Smooth muscle cell (in vitro differentiated cells): Measurements from ENCODE around the gene EEIG1. TPM values are rescaled to one million over a fixed set of nuclear protein-coding genes. Genes with fewer than 3 reads are reported as not detected.

Experiments used
- DNase-seq: peaks from one replicate; lab custom pipeline; 2025; ENCODE audit not compliant: unreplicated experiment; lab: John Stamatoyannopoulos, UW
- H2AFZ ChIP-seq: fragments of 200-600 bp; sonication (generic); 2 replicates; pipeline ENCODE4 v1.6.0; 2016; ENCODE audit warnings: antibody characterized with exemption, low read depth, mild to moderate bottlenecking
- H3F3A ChIP-seq: fragments of 200-600 bp; sonication (generic); 2 replicates; pipeline ENCODE4 v1.6.0; 2017; ENCODE audit warnings: antibody characterized with exemption, low read depth
- H3K27ac ChIP-seq: fragments of 200-600 bp; sonication (generic); 2 replicates; pipeline ENCODE4 v1.5.1; 2016; ENCODE audit warnings: low read depth, mild to moderate bottlenecking
- H3K27me3 ChIP-seq: fragments of 200-600 bp; sonication (generic); 2 replicates; pipeline ENCODE4 v1.6.1; 2016; ENCODE audit warnings: low read depth, mild to moderate bottlenecking
- H3K36me3 ChIP-seq: fragments of 200-600 bp; sonication (generic); 2 replicates; pipeline ENCODE4 v1.5.1; 2016; ENCODE audit warnings: low read depth
- H3K4me1 ChIP-seq: fragments of 200-600 bp; sonication (generic); 2 replicates; pipeline ENCODE4 v1.5.1; 2016; ENCODE audit warnings: low read depth
- H3K4me2 ChIP-seq: fragments of 200-600 bp; sonication (generic); 2 replicates; pipeline ENCODE4 v1.6.0; 2016; ENCODE audit warnings: mild to moderate bottlenecking
- H3K4me3 ChIP-seq: fragments of 200-600 bp; sonication (generic); 2 replicates; pipeline ENCODE4 v1.5.1; 2016; ENCODE audit warnings: mild to moderate bottlenecking
- H3K79me2 ChIP-seq: fragments of 200-600 bp; sonication (generic); 2 replicates; pipeline ENCODE4 v1.6.0; 2016; ENCODE audit warnings: low read depth, mild to moderate bottlenecking
- H3K9ac ChIP-seq: fragments of 200-600 bp; sonication (generic); 2 replicates; pipeline ENCODE4 v1.6.0; 2016; ENCODE audit warnings: low read depth
- H3K9me3 ChIP-seq: fragments of 200-600 bp; sonication (generic); replicated peaks from 2 replicates; pipeline ENCODE4 v1.5.1; 2016; ENCODE audit warnings: low read depth
- H4K20me1 ChIP-seq: fragments of 200-600 bp; sonication (generic); 2 replicates; pipeline ENCODE4 v1.6.0; 2016; ENCODE audit warnings: low read depth
- WGBS: methylation state at CpG from one replicate; pipeline ENCODE4 v1.1.7; 2016; ENCODE audit warnings: low lambda C conversion rate; 5-methylcytosine and 5-hydroxymethylcytosine counted together
- polyA plus RNA-seq: library from polyadenylated mRNA; unstranded; fragments of >200 nt; fragmentation: Nextera tagmentation; extraction: Ambion mirVana; gene quantifications from 2 replicates; pipeline ENCODE4 v1.2.1, GENCODE V29; 2016
- total RNA-seq: library from RNA; depleted of rRNA; stranded (reverse); fragments of >200 nt; gene quantifications from 2 replicates; pipeline ENCODE4 v1.2.3, GENCODE V29; 2014
- TF ChIP-seq, protein P1 (sequence below): fragments of 200-600 bp; sonication (generic); IDR thresholded peaks from 2 replicates; pipeline ENCODE4 v1.5.1; 2017; ENCODE audit warnings: borderline replicate concordance, mild to moderate bottlenecking, antibody characterized with exemption; ENCODE audit not compliant: insufficient read depth, poor library complexity, severe bottlenecking

Gene EEIG1
- total and polyA plus RNA-seq, 2 experiments from 2014 or later: 9.2 to 18.1 TPM

DNA sequence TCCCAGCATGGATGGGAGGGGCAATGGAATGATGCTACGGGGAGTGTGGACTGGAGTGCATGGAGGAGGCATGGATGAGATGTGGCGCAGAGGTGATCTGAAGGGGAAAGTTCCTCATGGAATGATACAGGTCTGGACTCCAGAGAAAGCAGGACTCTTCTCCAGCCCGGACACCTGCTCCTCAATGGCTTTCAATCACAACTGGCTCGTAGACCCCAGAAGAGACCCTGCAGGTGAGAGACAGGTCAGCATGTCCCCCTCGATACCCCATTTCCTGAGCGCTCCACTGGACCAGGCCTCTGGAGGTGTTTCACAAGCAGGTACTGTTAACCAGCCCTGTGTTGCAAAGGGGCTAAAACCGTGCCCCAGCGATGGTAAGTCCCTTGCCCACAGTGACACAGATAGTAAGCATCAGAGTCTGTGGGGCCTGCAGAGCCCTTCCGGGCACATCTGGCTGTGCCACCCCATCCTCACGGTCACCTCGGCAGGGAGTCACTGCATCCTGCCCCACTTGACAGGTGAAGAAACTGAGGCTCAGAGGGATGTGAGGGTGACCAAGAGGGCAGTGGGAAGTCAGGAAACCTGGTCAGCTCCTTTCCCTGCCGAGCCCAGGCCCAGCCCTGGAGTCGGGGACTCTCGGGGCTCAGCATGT lies 37.7 kb downstream of the EEIG1 start:
- Histone ChIP-seq H3K9ac (no peak overlapping the region), H3K4me3 (no peak overlapping the region), H3K36me3 (no peaks in the 10 kb centered on the region), H3K4me1 (no peaks in the 10 kb centered on the region), H2AFZ (no peak overlapping the region), H3K4me2 (no peak overlapping the region), H3K79me2 (no peaks in the 10 kb centered on the region), H4K20me1 (peaks cover 8% of the 10 kb centered on the region), H3K27ac (no peak overlapping the region), H3K27me3 (no peaks in the 10 kb centered on the region), H3F3A (peaks cover 4% of the 10 kb centered on the region), H3K9me3 (no peaks in the 10 kb centered on the region)
- WGBS: 90% methylated on average over 13 of the region's 14 CpGs
- TF ChIP-seq, protein P1, sequence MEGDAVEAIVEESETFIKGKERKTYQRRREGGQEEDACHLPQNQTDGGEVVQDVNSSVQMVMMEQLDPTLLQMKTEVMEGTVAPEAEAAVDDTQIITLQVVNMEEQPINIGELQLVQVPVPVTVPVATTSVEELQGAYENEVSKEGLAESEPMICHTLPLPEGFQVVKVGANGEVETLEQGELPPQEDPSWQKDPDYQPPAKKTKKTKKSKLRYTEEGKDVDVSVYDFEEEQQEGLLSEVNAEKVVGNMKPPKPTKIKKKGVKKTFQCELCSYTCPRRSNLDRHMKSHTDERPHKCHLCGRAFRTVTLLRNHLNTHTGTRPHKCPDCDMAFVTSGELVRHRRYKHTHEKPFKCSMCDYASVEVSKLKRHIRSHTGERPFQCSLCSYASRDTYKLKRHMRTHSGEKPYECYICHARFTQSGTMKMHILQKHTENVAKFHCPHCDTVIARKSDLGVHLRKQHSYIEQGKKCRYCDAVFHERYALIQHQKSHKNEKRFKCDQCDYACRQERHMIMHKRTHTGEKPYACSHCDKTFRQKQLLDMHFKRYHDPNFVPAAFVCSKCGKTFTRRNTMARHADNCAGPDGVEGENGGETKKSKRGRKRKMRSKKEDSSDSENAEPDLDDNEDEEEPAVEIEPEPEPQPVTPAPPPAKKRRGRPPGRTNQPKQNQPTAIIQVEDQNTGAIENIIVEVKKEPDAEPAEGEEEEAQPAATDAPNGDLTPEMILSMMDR: no peak
- no peak for DNase-seq

DNA sequence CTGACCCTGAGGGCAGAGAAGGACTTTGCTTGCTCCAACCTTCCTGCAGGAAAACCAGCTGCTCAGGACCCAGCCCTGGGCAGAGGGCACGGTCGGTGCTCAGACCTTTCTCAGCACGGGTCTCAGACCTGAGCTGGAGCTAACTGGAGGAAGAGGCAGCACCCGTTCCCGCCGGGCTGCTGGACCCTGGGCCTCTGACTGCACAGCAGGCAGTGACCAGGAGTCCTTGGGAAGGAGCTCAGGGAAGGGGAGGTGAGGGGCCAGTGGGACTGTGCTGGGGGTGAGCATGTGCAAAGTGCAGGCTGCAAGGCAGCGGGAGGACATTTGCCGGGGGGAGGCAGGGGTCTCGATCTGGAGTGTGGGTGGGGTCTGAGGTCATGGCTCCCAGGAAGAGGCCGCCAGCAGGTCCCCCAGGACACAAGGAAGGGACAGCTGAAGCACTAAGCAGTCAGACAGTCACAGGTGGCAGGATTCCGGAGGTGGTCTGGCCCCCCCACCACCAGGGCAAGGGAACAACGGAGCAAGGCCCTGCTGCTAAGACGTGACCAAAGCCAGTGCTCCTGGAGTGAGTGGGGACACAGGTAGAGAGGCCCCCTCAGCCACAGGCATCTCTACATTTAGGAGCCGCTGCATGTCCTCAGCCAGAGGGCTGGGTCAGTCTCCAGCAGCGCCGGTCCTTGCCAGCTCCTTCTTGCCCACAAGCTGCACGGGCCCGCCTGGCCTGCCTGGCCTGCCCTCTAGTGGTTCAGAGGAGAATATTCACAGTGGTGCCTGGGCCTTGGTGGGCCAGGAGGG lies 38.4 kb downstream of the EEIG1 start:
- H2AFZ ChIP-seq: no peak overlapping the region
- H4K20me1 ChIP-seq: peaks cover 8% of the 10 kb centered on the region
- no peaks in the 10 kb centered on the region for H3K27me3 ChIP-seq
- H3K9ac ChIP-seq: no peak overlapping the region
- TF ChIP-seq, protein P1: peak; percentile 84
- no peak overlapping the region for H3K4me2 ChIP-seq
- H3F3A ChIP-seq: peaks cover 4% of the 10 kb centered on the region
- H3K79me2 ChIP-seq: peaks cover under 1% of the 10 kb centered on the region
- WGBS: 72% methylated on average over 18 of the region's 18 CpGs
- no peak overlapping the region for H3K4me3 ChIP-seq
- H3K27ac ChIP-seq: no peak overlapping the region
- no peaks in the 10 kb centered on the region for H3K36me3 ChIP-seq
- H3K9me3 ChIP-seq: no peaks in the 10 kb centered on the region
- H3K4me1 ChIP-seq: no peaks in the 10 kb centered on the region
- DNase-seq: no peak

DNA sequence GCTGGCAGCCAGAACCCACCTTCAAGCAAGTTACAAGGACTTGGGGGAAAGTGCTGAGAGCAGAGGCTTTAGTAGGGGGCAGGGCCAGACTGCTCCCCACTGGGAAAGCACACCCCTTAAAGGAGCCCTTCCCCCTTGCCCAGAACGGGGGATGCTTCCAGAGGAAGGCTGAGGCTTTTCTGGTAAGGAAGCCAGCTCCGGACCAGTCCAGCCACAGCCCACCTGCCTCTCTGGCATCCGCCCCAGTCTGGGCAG lies 38.9 kb downstream of the EEIG1 start:
- no peak overlapping the region for H3K27ac ChIP-seq
- DNase-seq: no peak
- peaks cover 3% of the 10 kb centered on the region for H3K4me1 ChIP-seq
- peaks cover 5% of the 10 kb centered on the region for H3K79me2 ChIP-seq
- no peak overlapping the region for H3K4me3 ChIP-seq
- H2AFZ ChIP-seq: no peak overlapping the region
- H4K20me1 ChIP-seq: peaks cover 8% of the 10 kb centered on the region
- TF ChIP-seq, protein P1: no peak
- H3K4me2 ChIP-seq: no peak overlapping the region
- no peaks in the 10 kb centered on the region for H3K36me3 ChIP-seq
- no peaks in the 10 kb centered on the region for H3K9me3 ChIP-seq
- H3K9ac ChIP-seq: no peak overlapping the region
- peaks cover 4% of the 10 kb centered on the region for H3F3A ChIP-seq
- WGBS: 93% methylated on average over 3 of the region's 3 CpGs
- no peaks in the 10 kb centered on the region for H3K27me3 ChIP-seq
